SK-N-MC (cell line): ENCODE data around the gene HDAC4.

Experiments used
- DNase-seq: peaks from one replicate; pipeline ENCODE4 v3.0.0-alpha.2; 2011; ENCODE audit warnings: low read depth, low spot score
- H3K27ac ChIP-seq: fragments of 200-600 bp; sonication (generic); 2 replicates; pipeline ENCODE4 v1.5.1; 2016; ENCODE audit warnings: mixed run types
- H3K36me3 ChIP-seq: fragments of 200-600 bp; sonication (generic); 2 replicates; pipeline ENCODE4 v1.6.1; 2017; ENCODE audit warnings: antibody characterized with exemption, low read length, mixed read lengths; ENCODE audit not compliant: insufficient read depth
- H3K4me3 ChIP-seq: fragments of 200-600 bp; sonication (generic); 2 replicates; pipeline ENCODE4 v1.5.1; 2016
- H3K9ac ChIP-seq: fragments of 200-600 bp; sonication (generic); 2 replicates; pipeline ENCODE4 v1.8.0; 2017; ENCODE audit warnings: mixed run types, mixed read lengths; ENCODE audit not compliant: insufficient read length
- H3K9me3 ChIP-seq: fragments of 200-600 bp; sonication (generic); 2 replicates; pipeline ENCODE4 v1.6.1; 2017; ENCODE audit warnings: low read depth, mild to moderate bottlenecking, antibody characterized with exemption, low read length, moderate library complexity, mixed read lengths
- EZH2 ChIP-seq: fragments of 200-600 bp; sonication (generic); IDR thresholded peaks from one replicate; pipeline ENCODE4 v1.6.1; 2017; ENCODE audit warnings: antibody characterized with exemption
- FOXP2 ChIP-seq: optimal IDR thresholded peaks from 2 replicates; pipeline ENCODE3; 2011; ENCODE audit warnings: mild to moderate bottlenecking, moderate library complexity; ENCODE audit not compliant: insufficient read depth; ENCODE audit errors: extremely low read length, control extremely low read depth
- POLR2AphosphoS5 ChIP-seq: IDR thresholded peaks from 2 replicates; pipeline ENCODE4 v1.6.1; 2012; ENCODE audit warnings: mild to moderate bottlenecking, low read depth, low read length, borderline replicate concordance

HDAC4 gene

DNA sequence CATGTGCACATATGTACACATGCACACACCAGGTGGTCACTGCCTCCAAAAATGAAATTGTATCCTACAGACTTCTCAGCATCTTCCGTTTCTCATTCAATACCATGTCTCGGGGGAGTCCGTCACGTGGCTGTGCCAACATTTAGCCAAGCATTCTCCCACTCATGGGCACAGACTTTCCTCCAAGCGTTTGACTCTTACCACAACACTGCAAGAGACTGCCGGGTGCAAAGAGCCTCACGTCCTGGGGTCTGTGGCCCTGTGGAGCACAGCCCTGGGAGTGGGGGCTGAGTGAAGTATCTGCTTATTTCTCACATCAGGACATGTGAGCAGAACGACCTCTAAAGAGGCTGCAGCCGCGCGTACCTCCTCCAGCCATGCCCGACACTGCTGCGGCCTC, 28.0 kb downstream of the HDAC4 start:
- H3K9ac ChIP-seq: no peak overlapping the region
- TF ChIP-seq FOXP2 (no peak), EZH2 (no peak)
- no peak overlapping the region for H3K27ac ChIP-seq

DNA sequence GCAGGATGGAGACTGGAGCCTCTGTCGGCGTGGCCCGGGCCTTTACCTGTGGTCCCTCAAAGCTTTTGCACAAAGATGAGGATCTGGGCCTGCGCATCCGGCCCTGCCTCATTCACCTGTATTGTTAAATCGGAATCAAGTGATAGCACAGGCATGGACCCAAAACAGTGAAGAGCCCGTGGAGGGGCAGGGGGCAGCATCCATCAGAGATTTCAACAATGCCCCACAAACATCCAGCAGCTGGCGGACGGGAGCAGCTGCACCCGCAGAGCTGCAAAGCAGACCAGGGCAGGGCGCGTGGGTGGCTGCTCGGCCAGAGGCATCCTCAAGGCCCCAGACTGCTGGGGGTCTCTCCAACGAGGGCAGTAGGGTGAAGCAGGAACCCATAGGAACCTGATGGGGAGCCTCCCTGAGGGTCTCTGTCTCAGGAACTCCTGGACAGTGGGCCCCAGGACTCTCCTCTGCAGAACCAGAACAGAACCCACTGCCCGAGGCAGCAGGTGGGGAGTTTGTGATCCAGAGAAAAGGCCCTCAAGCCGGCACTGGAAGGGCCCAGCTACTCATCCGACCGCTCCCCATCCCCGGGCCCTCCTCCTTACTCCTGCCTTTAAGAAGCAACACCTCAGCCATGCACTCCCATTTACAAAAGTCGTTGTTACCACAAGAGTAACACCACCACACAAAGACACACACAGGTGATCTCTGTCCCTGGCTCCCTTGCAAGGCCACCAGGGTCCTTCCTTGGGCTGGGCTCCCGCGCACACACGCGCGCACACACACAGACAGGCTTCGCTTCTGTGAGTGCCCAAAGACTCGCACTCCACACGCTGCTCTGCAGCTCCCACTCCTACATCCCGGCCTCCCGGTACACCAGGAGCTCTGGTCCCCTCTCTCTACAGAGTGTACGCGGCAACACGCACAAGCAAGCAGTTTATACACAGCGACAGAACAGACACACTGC, 28.8 kb downstream of the HDAC4 start:
- H3K4me3 ChIP-seq: no peak overlapping the region
- no peak overlapping the region for H3K9ac ChIP-seq
- H3K27ac ChIP-seq: no peak overlapping the region
- TF ChIP-seq EZH2 (no peak), POLR2AphosphoS5 (no peak), FOXP2 (no peak)
- no peaks in the 10 kb centered on the region for H3K9me3 ChIP-seq
- H3K36me3 ChIP-seq: no peaks in the 10 kb centered on the region
- DNase-seq: no peak

More for the DNA sequence above, 28.0 kb downstream of the HDAC4 start:
- Histone ChIP-seq H3K36me3 (no peaks in the 10 kb centered on the region), H3K4me3 (no peak overlapping the region), H3K9me3 (no peaks in the 10 kb centered on the region)
- DNase-seq: no peak

DNA sequence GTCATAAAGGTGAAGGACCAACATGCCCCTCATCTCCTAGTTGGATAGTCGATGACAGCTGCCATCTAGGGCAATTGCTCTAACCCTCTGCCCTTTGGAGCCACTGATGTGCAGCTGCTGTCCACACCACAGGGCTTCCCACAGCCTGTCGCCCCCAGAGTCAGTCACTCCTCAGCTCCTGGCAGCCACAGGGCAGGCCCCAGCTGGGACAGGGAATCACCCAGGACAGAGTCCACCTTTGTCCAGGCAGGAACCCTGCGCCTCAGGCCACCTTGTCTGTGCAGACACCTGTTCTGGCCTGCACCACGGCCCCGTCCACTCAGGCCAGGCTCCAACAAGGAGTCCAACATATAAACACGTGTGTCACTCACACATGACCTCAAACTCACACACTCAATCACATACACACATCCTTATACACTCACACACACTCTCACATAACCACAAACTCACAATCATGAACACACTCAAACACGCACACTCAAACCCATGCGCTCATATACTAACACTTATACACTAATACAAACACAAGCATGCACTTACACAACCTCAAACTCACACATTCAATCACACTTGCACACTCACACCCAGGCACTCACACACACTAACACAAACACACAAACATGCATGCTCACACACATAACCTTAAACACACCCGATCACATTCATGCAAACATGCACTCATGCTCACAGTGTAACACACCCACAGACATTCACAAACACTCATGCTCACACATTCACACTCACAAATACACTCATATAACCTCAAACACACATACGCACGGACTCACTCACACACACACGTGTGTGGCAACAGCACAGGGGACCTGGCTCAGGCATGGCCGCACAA, 29.7 kb downstream of the HDAC4 start:
- H3K36me3 ChIP-seq: no peaks in the 10 kb centered on the region
- no peak overlapping the region for H3K9ac ChIP-seq
- no peak for DNase-seq
- H3K27ac ChIP-seq: no peak overlapping the region
- no peak for TF ChIP-seq EZH2
- TF ChIP-seq POLR2AphosphoS5: no peak
- TF ChIP-seq FOXP2: no peak
- H3K9me3 ChIP-seq: no peaks in the 10 kb centered on the region
- no peak overlapping the region for H3K4me3 ChIP-seq

DNA sequence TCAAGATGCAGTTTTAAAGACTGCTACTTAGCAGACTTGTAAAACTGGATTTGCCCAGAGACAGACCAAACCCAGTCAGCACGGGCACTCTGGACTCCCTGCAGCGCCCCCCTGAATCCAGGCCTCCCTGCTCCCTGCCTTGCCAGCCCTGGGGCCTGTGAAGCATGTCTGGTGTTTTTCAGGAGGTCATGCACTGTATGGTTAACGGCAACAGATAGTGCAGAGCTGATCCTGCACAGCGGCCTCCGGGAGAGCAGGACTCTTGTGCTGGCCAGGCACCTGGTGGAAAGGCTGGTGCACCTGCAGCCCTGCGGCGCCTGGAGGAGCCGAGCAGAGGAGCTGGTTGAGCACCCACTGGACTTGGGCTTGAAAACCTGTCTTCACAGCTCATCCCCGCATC, 30.4 kb downstream of the HDAC4 start:
- H3K9me3 ChIP-seq: no peaks in the 10 kb centered on the region
- H3K4me3 ChIP-seq: no peak overlapping the region
- H3K27ac ChIP-seq: no peak overlapping the region
- no peak overlapping the region for H3K9ac ChIP-seq
- no peak for DNase-seq
- TF ChIP-seq FOXP2: no peak
- no peak for TF ChIP-seq EZH2
- no peak for TF ChIP-seq POLR2AphosphoS5
- H3K36me3 ChIP-seq: no peaks in the 10 kb centered on the region

DNA sequence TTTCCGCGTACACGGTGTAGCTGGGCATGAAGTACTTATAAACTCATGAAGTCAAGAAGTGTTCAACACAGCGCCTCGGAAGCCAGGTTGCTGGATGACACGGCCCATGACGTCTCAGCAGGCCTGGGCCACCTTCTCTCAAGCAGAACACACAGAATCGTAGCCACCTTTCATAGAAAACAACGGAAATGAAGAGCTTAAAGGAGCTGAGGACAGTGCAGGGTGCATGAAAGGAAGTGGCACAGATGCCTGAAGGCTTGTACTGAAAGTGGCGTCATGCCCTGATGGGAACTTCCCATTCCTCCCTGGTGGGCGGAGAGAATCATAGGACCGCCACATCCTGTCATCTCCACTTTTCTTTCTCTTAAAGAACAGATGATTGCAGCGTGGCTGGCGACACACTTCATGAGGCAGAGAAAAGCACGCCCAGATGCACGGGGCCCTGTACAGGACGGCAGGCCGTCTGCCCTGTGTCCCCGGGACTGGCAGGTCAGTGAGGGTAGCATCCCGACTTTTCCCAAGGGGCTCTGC, 31.1 kb downstream of the HDAC4 start:
- no peak overlapping the region for H3K9ac ChIP-seq
- H3K4me3 ChIP-seq: no peak overlapping the region
- no peaks in the 10 kb centered on the region for H3K9me3 ChIP-seq
- H3K36me3 ChIP-seq: no peaks in the 10 kb centered on the region
- peak; percentile 32 for DNase-seq
- TF ChIP-seq FOXP2 (no peak), POLR2AphosphoS5 (no peak), EZH2 (no peak)
- H3K27ac ChIP-seq: no peak overlapping the region

DNA sequence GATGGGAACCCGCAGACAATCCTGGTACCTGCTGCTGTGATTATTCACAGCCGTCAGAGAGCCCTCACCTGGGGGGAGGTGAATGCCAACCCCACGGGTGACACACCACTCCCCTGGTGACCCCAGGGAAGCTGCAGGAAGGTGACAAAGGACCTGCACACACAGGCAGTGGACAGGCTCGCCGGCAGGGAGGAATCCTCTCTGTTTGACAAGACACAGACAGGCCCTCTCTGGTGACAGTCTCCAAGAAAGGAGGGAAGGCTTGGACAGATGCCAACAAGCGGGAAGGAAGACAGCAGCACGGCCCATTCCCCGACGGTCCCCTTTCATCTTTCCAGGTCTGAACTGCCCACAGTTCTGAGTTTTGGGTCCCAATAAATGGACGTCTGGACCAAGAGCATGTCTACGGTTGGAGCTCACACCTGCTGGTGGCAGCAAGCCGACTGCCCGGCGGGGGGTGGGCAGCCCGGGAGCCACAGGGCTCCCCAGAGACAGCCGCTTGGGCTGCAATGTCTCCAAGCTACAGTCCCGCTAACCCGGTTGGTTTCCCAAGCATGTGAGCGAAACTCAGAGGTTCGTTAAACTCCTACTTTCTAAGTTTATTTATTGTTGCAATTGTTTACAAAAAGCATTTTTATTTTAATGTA, 31.8 kb downstream of the HDAC4 start:
- Histone ChIP-seq H3K36me3 (no peaks in the 10 kb centered on the region), H3K9ac (no peak overlapping the region), H3K27ac (no peak overlapping the region), H3K9me3 (no peaks in the 10 kb centered on the region), H3K4me3 (no peak overlapping the region)
- no peak for DNase-seq
- no peak for TF ChIP-seq POLR2AphosphoS5
- no peak for TF ChIP-seq EZH2
- no peak for TF ChIP-seq FOXP2

DNA sequence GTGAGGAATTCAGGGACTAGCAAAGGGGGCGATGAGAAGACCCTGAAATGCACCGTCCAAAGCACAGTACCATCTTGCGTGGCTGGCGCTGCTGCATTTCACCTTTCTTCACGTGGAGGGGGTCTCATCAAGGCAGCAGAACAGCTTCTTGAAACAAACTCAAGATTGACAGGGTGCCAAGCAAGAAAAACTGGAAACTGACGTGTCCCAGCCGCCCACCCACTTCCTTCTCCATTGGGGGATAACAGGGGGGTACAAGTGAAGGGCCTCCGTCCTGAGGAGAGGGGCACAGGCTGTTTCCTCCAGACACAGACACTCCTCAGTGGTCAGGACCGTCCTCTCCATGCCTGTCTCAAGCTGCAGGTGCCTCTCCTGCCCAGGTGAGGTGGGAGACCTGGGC, 32.5 kb downstream of the HDAC4 start:
- no peak for TF ChIP-seq POLR2AphosphoS5
- TF ChIP-seq EZH2: no peak
- no peak for TF ChIP-seq FOXP2
- H3K36me3 ChIP-seq: no peaks in the 10 kb centered on the region
- no peak overlapping the region for H3K9ac ChIP-seq
- no peak for DNase-seq
- H3K9me3 ChIP-seq: no peaks in the 10 kb centered on the region
- H3K27ac ChIP-seq: no peak overlapping the region
- H3K4me3 ChIP-seq: no peak overlapping the region

DNA sequence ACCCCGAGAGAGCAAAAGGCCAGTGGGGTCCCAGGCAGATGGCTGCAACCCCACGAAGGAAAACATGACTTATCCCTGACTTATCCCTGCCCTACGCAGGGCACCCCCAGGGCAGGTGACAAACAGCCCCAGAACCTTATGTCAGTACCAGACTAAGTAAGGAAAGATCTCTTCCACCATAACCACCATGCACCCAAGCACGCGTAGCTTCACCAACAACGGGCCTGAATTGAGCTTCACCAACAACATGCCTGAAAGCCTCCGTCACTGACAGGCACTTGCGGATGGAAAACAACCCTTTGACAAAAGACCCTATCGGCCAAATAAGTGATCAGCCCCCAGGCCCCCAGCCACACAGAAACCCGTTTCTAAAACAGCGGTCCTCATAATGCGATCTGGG, 34.1 kb downstream of the HDAC4 start:
- Histone ChIP-seq H3K4me3 (no peak overlapping the region), H3K36me3 (no peaks in the 10 kb centered on the region), H3K9me3 (no peaks in the 10 kb centered on the region), H3K27ac (no peak overlapping the region), H3K9ac (no peak overlapping the region)
- no peak for DNase-seq
- TF ChIP-seq POLR2AphosphoS5: no peak
- TF ChIP-seq FOXP2: no peak
- TF ChIP-seq EZH2: no peak
